NCI-H1048 (cell line): Measurements from ENCODE around the gene CSNK2A3.
"Not testable (repeated sequence)": the region's sequence is repeated elsewhere in the genome, so short reads cannot be mapped to it uniquely, and the experiment has no call there.

ENCODE experiments used
- DNase-seq: peaks from one replicate; lab custom pipeline; 2025; lab: John Stamatoyannopoulos, UW

CSNK2A3 gene

GRCh38 chr11:11352878-11353277, at the start of gene CSNK2A3:
Gene CSNK2A3, minus strand, starts transcription at chr11:11353250. Its CDS starts 131 bp downstream, at chr11:11353119.
- not testable (repeated sequence) for DNase-seq

- DNase-seq, result no peak
These were observed 49.0 kb upstream of the CSNK2A3 start for GRCh38 chr11:11401960-11402535.

DNA sequence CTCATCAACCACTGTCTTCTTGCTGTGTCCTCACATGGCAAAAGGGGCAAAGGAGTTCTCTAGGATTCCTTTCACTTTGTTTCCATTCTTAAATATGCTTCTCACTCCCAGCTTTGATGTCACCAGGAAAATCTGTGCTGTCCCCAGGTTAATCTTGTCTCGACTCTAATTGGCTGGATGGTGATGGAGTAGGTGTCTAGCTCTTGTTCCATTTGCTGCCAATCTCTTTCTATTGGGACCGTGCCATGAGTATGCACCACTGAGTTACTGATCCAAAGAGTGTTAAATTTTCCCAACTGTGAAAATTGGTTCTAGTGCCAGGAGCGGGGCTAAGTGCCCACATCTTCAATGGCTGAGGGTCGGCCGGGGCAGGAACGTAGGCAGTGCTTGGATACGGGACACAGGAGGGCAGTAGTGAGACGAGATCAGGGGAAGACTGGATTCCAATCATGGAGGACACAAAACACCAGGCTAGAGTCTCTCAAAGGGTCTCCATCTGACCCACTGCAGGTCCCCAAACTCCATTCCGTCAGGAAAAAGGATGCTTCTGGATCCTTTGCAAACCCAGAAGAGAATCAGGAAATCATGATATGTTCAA, 47.7 kb upstream of the CSNK2A3 start:
- DNase-seq, result no peak

DNA sequence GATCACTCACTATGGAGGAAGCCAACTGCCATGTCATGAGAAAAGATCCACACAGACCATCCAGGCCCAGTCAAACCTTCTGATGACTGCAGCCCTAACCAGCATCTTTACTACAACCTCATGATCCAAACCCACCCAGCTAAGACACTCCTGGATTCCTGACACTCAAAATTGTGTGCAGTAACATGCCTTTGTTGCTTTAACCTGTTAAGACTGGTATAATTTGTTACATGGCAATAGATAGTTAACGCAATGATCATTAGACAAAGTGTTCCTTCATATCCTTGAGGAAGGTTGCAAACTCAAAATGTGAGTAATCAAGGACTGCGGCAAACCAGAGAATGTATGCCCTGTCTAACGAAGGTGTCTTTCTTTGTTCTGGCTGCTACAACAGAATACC, 47.1 kb upstream of the CSNK2A3 start:
- DNase-seq, result no peak

DNA sequence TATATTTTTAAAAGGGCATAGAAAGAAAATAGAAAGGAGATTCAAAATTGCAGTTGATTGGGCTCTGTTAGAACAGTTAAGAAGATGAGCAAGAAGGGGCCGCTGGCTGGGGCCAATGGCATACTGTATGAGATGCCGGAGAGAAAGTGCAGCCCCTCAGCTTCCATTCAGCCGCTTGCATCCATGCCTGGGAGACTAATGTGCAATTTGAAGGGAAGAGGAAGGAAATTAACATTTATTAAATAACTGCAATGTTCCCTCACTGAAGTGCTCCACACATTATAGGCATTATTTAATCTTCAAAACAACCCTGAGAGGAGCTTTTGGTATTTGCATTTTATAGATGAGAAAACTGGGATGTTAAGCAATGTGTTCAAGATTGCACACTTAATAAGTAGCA, 44.7 kb upstream of the CSNK2A3 start:
- no peak for DNase-seq

DNA sequence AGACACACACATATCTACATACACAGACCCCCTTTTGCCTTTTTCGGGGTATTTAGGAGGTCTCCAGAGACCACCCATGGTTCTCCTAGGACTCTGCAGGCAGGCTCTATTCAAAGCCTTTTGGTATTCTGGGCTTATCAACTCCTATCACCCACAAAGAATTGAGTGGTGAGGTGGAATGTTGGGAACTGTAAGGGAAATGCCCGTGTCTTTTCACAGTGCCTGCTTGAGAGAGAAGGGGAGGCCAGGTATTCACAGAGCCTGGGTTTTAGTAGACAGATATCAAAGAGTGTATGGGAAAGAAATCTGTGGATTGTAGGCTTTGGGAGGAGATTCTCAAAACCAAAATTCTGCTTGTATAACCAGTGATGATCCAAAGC, 44.0 kb upstream of the CSNK2A3 start:
- DNase-seq, result no peak

- DNase-seq, result no peak
These were observed 43.4 kb upstream of the CSNK2A3 start for GRCh38 chr11:11396301-11397035.

DNA sequence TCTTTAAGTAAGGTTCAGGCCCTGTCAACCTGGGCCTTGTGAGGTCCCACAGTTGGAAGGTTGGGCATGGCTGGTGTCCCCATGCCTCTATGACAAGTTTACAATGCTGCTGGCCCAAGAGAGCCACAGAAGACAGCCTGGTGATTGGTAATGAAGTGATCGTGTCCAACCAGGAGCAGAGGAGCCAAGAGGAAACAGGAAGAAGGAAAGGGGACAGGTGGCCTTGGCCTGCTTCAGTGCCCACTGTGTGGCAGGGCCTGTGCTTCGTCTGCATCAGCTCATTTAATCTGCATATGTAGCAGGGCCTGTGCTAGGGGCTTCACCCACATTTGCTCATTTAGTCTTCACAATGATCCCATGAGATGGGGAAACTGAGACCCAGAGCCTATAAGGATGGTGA, 42.1 kb upstream of the CSNK2A3 start:
- no peak for DNase-seq

DNA sequence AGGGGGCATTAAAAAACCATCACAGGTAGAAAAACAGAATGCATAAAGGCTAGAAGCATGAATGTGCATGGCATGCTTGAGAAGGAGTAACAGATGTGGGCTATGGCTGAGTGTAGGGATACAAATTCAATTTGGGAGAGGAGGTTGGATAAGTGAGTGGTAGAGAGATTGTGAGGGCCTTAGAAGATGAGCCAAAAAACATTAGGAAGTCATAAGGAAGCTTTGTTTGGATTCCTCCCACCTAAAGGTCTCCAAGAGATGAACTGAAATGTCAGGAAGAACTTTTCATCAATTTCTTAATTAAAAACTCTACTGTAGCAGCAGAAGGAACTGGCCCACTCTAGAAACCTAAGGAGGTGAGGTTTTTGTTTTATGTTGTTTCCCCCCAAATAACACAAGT, 41.2 kb upstream of the CSNK2A3 start:
- DNase-seq, result no peak

DNA sequence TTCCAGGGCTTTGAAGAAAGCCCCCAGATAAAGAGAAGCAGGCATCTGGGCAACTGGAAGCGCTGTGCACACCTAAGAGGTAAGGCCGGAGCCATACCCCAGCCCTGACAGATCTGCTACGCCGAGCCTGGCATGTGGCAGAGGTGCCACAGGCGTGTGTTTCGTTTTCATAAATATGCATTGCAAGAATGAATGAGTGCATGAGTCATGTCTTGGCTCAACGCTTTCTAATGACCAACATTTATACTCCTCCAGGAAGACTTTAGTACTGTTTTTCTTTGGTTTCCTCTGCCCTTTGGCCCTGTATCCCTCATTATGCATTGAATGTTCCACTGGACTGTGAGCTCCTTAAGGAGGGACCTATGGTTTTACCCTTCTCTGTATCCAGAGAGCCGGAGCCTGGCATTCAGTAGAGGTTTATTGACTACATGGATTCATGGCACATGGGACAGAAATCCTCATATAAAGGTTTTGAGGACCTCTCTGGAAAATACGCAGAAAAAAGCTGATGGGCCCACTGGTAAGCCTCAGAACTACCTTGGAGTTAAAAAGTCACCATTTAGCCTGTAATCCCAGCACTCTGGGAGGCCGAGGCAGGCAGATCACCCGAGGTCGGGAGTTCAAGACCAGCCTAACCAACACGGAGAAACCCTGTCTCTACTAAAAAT, 38.9 kb upstream of the CSNK2A3 start:
- no peak for DNase-seq

GRCh38 chr11:11391169-11391568, 38.1 kb upstream of the CSNK2A3 start:
- DNase-seq, result no peak

- no peak for DNase-seq
These were observed 37.2 kb upstream of the CSNK2A3 start for GRCh38 chr11:11390068-11390771.

- DNase-seq, result no peak
These were observed 36.2 kb upstream of the CSNK2A3 start for GRCh38 chr11:11389238-11389637.

DNA sequence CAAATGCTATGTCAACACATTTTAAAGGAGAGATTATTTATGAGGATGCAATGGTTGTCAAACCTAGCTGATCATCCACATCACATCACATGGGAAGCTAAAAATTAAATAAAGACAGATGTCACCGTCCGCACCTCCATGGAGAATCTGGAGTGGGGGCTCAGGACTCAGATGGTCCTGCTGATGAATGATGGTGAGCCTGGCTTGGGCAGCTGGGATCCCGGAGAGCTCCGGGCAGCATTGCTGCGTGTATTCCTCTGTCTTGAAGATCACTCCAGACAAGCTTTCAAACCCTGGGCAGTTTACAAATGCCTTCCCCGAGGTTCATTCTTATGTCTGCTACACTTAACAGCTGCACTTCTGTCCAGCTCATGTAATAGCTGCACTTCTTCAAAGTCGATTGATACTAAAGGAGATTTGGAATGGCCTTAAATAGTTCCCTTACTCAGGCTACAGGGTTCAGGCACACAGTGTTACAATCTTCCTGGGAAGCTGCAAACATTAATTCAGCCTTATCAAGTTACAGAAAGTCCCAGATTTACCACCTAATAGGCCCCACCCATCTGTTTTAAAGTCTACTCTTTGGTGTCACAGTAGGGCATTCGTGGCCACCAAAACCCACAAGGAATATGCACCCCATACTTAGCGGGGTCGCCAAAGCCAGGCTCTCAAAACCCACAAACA, 34.7 kb upstream of the CSNK2A3 start:
- no peak for DNase-seq

DNA sequence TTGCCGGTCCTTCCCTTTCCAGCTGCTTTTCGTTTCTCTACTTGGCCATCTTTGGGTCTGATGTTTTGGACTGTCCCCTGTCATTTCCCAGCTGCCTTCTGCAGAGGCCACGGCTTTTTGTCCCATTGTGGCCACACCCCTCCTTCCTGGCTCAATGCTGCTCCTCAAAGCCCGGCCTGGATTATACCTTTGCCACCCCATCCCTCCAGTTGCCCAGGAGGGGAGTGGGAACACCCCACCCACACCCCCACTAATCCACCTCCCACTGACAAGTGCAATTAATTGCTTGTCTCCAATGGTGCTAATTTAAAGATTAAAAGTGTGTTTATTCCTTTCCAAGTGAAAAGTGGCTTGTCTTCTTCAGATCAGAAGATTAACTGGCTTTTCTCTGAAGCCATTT, 34.2 kb upstream of the CSNK2A3 start:
- DNase-seq, result no peak

DNA sequence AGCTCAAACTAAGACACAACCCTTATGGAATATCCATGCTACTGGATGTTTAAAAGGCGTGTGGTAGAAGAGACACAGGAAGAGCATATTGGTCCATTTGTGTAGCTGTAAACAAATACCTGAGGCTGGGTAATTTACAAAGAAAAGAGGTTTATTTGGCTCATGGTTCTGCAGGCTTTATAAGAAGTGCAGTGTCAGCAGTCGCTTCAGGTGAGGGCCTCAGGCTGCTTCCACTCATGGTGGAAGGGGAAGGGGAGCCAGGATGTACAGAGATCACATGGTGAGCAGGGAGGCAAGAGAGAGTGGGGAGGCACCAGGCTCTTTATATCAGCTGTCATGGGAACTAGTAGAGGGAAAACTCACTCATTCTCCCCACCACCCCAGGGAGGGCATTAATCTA, 31.8 kb upstream of the CSNK2A3 start:
- DNase-seq, result no peak

- DNase-seq, result no peak
These were observed 30.9 kb upstream of the CSNK2A3 start for GRCh38 chr11:11383995-11384394.

GRCh38 chr11:11382858-11383532, 29.9 kb upstream of the CSNK2A3 start:
- no peak for DNase-seq

- DNase-seq, result no peak
These were observed 28.5 kb upstream of the CSNK2A3 start for GRCh38 chr11:11381471-11382105.

DNA sequence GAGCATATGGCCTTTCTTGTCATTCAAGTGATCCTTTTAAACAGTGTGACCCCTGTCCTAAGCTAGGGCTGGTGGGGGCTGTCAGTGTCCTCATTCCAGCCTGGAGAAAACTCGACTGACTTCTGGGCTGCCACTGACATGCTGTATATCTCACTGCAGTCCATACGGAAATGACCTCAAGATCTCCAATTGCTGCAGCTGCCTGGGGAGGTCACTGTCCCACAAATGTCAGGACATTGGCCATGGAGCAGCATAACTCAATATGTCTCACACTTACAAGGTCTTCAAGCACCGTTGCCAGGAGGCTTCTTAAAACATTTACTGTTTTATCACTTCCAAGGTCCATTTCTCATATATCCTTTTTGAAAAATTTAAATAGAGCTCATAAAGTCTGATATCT, 27.8 kb upstream of the CSNK2A3 start:
- no peak for DNase-seq

DNA sequence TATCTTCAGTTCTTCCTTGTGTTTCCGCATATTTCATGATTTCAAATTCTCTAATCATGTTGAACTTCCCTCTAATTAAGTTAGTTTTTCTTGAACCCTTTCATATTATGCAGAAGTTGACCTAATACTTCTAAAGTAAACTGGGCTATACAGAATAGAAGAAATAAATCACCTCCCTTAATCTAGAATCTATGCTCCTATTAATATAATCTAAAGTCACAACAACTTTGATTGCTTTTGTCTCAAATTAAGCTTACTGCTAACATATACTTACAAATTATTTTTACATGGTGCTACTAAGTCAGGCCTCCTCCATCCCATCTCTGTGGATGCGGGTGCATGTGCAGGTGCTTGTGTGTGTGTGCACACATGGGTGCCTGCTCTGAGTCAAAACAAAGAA, 27.3 kb upstream of the CSNK2A3 start:
- DNase-seq, result no peak
